Endothelial cell of umbilical vein (primary cell): ENCODE data around the gene WDR76. TPM values are rescaled to one million over a fixed set of nuclear protein-coding genes. Genes with fewer than 3 reads are reported as not detected.

ENCODE experiments used
- BruUV-seq: library from RNA; stranded (reverse); fragments of 400-500 nt; replicated peaks from 2 replicates; lab custom pipeline; 2021; lab: Mats Ljungman, UMichigan
- CTCF ChIA-PET: fragments of 300-600, 350-600 bp; sonication (Branson Sonifier 250); formaldehyde crosslinking; loops from one replicate; lab custom pipeline; 2021; ENCODE audit warnings: antibody characterized with exemption, inconsistent platforms; lab: Charles Lee
- POLR2A ChIA-PET: fragments of 300-600, 350-600 bp; sonication (Branson Sonifier 250); formaldehyde crosslinking; loops from one replicate; lab custom pipeline; 2021; ENCODE audit warnings: antibody characterized with exemption, inconsistent platforms; lab: Charles Lee
- DNase-seq: peaks from one replicate; pipeline ENCODE4 v3.0.0-alpha.2; 2011; ENCODE audit warnings: low read depth, low spot score
- FAIRE-seq: peaks from 2 replicates; lab custom pipeline; 2011; peaks lifted over from hg19 to GRCh38; lab: Jason Lieb, UNC
- H2AFZ ChIP-seq: 2 replicates; pipeline ENCODE4 v1.6.0; 2012; ENCODE audit warnings: low read depth, low read length, control low read depth, inconsistent platforms
- H3K27ac ChIP-seq: 2 replicates; pipeline ENCODE4 v1.5.1; 2011; ENCODE audit warnings: low read depth, mild to moderate bottlenecking, control low read depth, low read length, moderate library complexity; ENCODE audit not compliant: insufficient read depth
- H3K27me3 ChIP-seq, 2 experiments: 2 replicates each; pipeline versions ENCODE4 v1.6.0 to v1.6.1; 2011; ENCODE audit warnings: low read length in 2 of 2, mixed read lengths in 1 of 2; ENCODE audit not compliant: control insufficient read depth in 2 of 2, insufficient read depth in 2 of 2
- H3K36me3 ChIP-seq, 2 experiments: 2 replicates in 1 of 2; 3 replicates in 1 of 2; pipeline ENCODE4 v1.5.1; 2011; ENCODE audit warnings: low read length in 2 of 2, mild to moderate bottlenecking in 1 of 2, moderate library complexity in 1 of 2; ENCODE audit not compliant: control insufficient read depth in 2 of 2, insufficient read depth in 2 of 2; ENCODE audit errors: extremely low read depth in 1 of 2
- H3K4me1 ChIP-seq: 3 replicates; pipeline ENCODE4 v1.5.1; 2011; ENCODE audit warnings: mild to moderate bottlenecking, low read length; ENCODE audit not compliant: control insufficient read depth, insufficient read depth; ENCODE audit errors: extremely low read depth
- H3K4me2 ChIP-seq: 2 replicates; pipeline ENCODE4 v1.6.1; 2011; ENCODE audit warnings: low read length, control low read depth, mixed read lengths; ENCODE audit not compliant: insufficient read depth
- H3K4me3 ChIP-seq, 3 experiments: fragments of 200-600 bp in 1 of 3; sonication (generic), shearing (Covaris generic) in 1 of 3; replicated peaks in 1 of 3; 2 replicates each; pipeline ENCODE4 v1.5.1; 2011 to 2016; ENCODE audit warnings: control low read depth in 3 of 3, low read length in 3 of 3, mild to moderate bottlenecking in 2 of 3, inconsistent platforms in 1 of 3, low read depth in 1 of 3, moderate library complexity in 1 of 3; ENCODE audit not compliant: insufficient read depth in 1 of 3
- H3K79me2 ChIP-seq: 2 replicates; pipeline ENCODE4 v1.6.0; 2012; ENCODE audit warnings: low read length, inconsistent platforms; ENCODE audit not compliant: control insufficient read depth, insufficient read depth
- H3K9ac ChIP-seq: replicated peaks from 2 replicates; pipeline ENCODE3; 2011; ENCODE audit warnings: low read length, control low read depth; ENCODE audit not compliant: insufficient read depth; ENCODE audit errors: extremely low read depth
- H3K9me1 ChIP-seq: replicated peaks from 3 replicates; pipeline ENCODE4 v1.6.0; 2011; ENCODE audit warnings: mild to moderate bottlenecking, low read length; ENCODE audit not compliant: control insufficient read depth, insufficient read depth; ENCODE audit errors: extremely low read depth
- H3K9me3 ChIP-seq: replicated peaks from 2 replicates; pipeline ENCODE4 v1.5.1; 2012; ENCODE audit warnings: low read length, inconsistent platforms; ENCODE audit not compliant: control insufficient read depth, insufficient read depth
- H4K20me1 ChIP-seq: replicated peaks from 2 replicates; pipeline ENCODE3; 2011; ENCODE audit warnings: mild to moderate bottlenecking, low read length; ENCODE audit not compliant: control insufficient read depth, insufficient read depth; ENCODE audit errors: extremely low read depth
- CTCF ChIP-seq, 2 donors: IDR thresholded peaks; 1 replicate in 1 of 2; 2 replicates in 1 of 2; pipeline ENCODE4 v1.5.1; 2011; ENCODE audit warnings: low read length in 2 of 2, mild to moderate bottlenecking in 2 of 2, moderate library complexity in 2 of 2, control low read depth in 1 of 2, inconsistent platforms in 1 of 2, low read depth in 1 of 2; ENCODE audit not compliant: insufficient read depth in 1 of 2; ENCODE audit errors: extremely low read depth in 1 of 2
- EZH2 ChIP-seq: IDR thresholded peaks from 2 replicates; pipeline ENCODE4 v1.6.1; 2012; ENCODE audit warnings: borderline replicate concordance, low read depth, mild to moderate bottlenecking, moderate library complexity, low read length, inconsistent platforms; ENCODE audit not compliant: severe bottlenecking
- FOS ChIP-seq: IDR thresholded peaks from 2 replicates; pipeline ENCODE4 v1.6.1; 2011; ENCODE audit warnings: mild to moderate bottlenecking, low read length, moderate library complexity, borderline replicate concordance; ENCODE audit not compliant: insufficient read depth
- GATA2 ChIP-seq: IDR thresholded peaks from 2 replicates; pipeline ENCODE4 v1.7.0; 2011; ENCODE audit warnings: low read depth, mild to moderate bottlenecking, moderate library complexity, mixed read lengths, low read length; ENCODE audit not compliant: insufficient read length, insufficient read depth
- JUN ChIP-seq: IDR thresholded peaks from 2 replicates; pipeline ENCODE4 v1.6.1; 2011; ENCODE audit warnings: borderline replicate concordance, low read depth; ENCODE audit not compliant: insufficient read length, insufficient read depth
- MAX ChIP-seq: IDR thresholded peaks from 2 replicates; pipeline ENCODE4 v1.6.1; 2011; ENCODE audit not compliant: insufficient read depth, insufficient read length
- MYC ChIP-seq: IDR thresholded peaks from one replicate; pipeline ENCODE4 v1.6.1; 2011; ENCODE audit warnings: mild to moderate bottlenecking, low read depth, low read length
- POLR2A ChIP-seq: IDR thresholded peaks from 2 replicates; pipeline ENCODE4 v1.6.1; 2012; ENCODE audit warnings: low read depth, mild to moderate bottlenecking, control low read depth, low read length
- POLR2AphosphoS5 ChIP-seq: IDR thresholded peaks from 2 replicates; pipeline ENCODE4 v1.6.1; 2012; ENCODE audit warnings: low read depth, mild to moderate bottlenecking, control low read depth, low read length, moderate library complexity; ENCODE audit not compliant: insufficient read depth
- dilution Hi-C: fragments of 300-500 bp; cut with MboI; formaldehyde crosslinking; loops from one replicate; pipeline ENCODE4 v1.15.0; 2019; ENCODE audit warnings: low sequenced_read_pairs; ENCODE audit not compliant: extremely low pct_ligation_motif_present
- intact Hi-C: fragments of 100-400 bp; cut with micrococcal nuclease; formaldehyde crosslinking; loops from one replicate; pipeline ENCODE4 v1.10.0; 2022
- polyA plus RNA-seq, 4 experiments: library from polyadenylated mRNA; depleted of rRNA in 3 of 4; stranded (reverse) in 3 of 4; unstranded in 1 of 4; fragments of >200 nt; gene quantifications; 2 replicates each; pipeline versions ENCODE4 v1.2.1 to v1.2.3, GENCODE V29; 2011 to 2012; ENCODE audit warnings: missing spikeins in 1 of 4
- total RNA-seq: library from RNA; stranded (reverse); gene quantifications from 2 replicates; pipeline ENCODE4 v1.2.3, GENCODE V29; 2021

The WDR76 gene
- total and polyA plus RNA-seq, 2 donors (not counting 3 experiments of a cell fraction or from before 2014, with no cell fraction given), result 3.1 to 25.2 TPM

- Histone ChIP-seq H3K27me3 (no peaks in the 10 kb centered on the region), H3K79me2 (no peaks in the 10 kb centered on the region), H3K9ac (no peak overlapping the region), H3K9me1 (no peaks in the 10 kb centered on the region), H3K9me3 (no peaks in the 10 kb centered on the region), H3K36me3 (peaks cover 4 to 5% of the 10 kb centered on the region in 2 experiments), H4K20me1 (no peaks in the 10 kb centered on the region), H3K4me2 (no peak overlapping the region), H3K4me3 (no peak overlapping the region), H2AFZ (no peak overlapping the region), H3K27ac (no peak overlapping the region), H3K4me1 (peaks cover 30% of the 10 kb centered on the region)
- intact Hi-C loops, result no loop called here
- TF ChIP-seq EZH2, result no peak
- no peak for TF ChIP-seq POLR2AphosphoS5
- no peak for TF ChIP-seq GATA2
- TF ChIP-seq MAX, result no peak
- TF ChIP-seq JUN, result no peak
- TF ChIP-seq CTCF (IDR thresholded peaks at IDR 0.05; ENCODE audit: extremely low read depth in 1 of 2, insufficient read depth in 1 of 2, low read depth in 1 of 2, low read length in 2 of 2), result no peak
- TF ChIP-seq POLR2A, result no peak
- no peak for TF ChIP-seq MYC
- no peak for TF ChIP-seq FOS
- no peak for FAIRE-seq
- BruUV-seq, result no TSS peak
- ChIA-PET CTCF (no interaction called here), POLR2A (no interaction called here)
- DNase-seq, result no peak
- dilution Hi-C loops, result no loop called here
These were observed 81.8 kb downstream of the WDR76 start for GRCh38 chr15:43908516-43909050.
